GM21576 (cell line): ENCODE results near the gene PLCL2.
"Not testable (repeated sequence)": the region's sequence is repeated elsewhere in the genome, so short reads cannot be mapped to it uniquely, and the experiment has no call there.

ENCODE experiments used
- ATAC-seq: cut with Tn5 transposase; IDR thresholded peaks from one replicate; pipeline ENCODE4 v1.9.1; 2021; ENCODE audit warnings: mild to moderate bottlenecking, moderate library complexity; ENCODE audit not compliant: unreplicated experiment

Gene PLCL2

DNA sequence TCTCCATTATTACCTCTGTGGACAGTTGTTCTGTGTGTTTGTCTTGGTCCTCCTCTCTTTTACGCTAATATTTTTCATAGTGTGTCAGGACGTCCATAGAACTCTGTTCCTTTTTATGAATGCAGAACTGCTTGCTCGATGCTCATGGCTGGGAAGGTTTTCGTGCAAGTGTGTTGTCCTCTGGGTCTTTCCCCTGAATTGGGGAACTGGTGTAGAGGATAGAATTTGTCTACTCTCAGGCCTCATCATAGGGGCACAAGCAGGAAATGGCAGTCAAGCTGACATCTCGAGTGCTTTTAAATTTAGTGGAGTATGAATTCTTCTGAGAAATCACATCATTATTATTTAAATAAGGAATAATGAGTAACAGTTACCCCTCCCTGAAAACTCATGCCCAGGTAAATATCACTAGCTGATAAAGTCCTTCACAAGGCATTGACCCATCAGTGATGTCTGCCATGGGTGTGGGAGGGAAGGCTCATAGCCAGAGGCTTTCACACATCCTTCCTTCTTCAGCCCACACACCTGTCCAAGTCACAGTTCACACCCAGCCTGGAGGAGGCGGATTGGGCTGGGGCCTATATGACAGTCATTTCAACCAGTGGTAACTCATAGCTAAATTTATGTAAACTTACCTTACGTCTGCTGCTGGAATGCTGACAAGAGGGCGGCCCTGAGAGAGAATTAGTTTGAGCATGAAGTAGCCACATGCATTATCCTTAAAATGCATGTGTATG lies 226.1 kb downstream of the PLCL2 start:
- ATAC-seq = no peak

DNA sequence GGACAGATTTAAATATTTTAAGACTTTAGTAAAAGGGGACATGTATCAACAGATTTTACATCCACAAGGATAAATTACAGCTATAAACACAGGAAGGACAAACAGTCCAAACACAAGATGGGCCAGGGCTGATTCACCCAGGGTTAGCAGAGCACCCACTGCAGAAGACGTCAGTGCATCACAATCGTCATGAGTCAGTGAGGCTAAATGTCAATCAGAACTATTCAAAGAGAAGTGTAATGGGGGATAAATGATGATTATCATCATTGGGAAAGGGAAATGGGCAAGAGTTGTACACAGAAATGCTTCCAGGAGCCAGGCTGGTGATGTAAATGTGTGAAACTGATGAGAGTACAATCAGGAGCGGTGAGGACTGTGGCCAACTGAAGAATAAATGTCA lies 226.8 kb downstream of the PLCL2 start:
- ATAC-seq = no peak

DNA sequence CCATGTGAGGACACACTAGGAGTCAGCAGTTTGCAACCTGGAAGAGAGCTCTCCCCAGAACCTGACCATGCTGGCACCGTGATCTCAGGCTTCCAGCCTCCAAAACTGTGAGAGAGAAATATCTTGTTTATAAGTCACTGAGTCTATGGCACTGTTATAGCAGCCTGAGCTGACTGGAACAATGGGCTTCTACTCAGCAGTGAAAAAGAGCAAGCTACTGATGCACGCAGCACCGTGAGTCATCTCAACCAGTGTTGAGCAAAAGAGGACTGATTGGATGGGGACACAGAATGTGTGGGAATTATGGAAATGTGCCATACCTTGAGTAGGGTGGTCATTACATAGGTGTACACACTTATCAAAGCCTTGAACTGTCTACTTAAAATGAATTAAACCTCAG lies 230.4 kb downstream of the PLCL2 start:
- no peak for ATAC-seq

DNA sequence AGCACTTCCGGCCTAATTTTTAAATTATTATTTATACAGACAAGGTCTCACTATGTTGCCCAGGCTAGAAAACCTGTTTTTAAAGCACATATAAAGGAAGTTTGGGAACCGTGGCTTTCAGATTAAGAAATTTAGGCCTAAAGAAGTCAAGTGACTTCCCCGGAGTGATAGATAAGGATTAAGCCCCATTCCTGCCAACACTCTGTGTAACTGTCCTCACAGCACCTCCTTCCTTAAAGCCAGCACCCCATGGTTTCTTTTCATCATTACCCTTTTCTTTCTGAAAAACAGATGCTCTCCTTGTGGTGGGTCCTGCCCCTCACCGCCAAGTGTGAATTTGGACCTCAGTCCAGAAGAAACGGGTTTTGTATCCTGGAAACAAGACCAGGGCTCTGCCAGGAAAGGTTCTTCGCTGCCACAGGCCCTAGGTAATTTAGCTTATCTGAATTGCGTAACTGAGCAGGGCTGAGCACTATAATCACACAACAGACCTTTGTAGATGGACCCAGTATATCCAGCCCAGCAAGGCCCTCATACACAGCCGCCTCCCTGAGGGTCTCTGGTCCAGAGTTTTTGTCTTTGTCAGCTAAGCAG lies 231.3 kb downstream of the PLCL2 start:
- ATAC-seq = no peak

DNA sequence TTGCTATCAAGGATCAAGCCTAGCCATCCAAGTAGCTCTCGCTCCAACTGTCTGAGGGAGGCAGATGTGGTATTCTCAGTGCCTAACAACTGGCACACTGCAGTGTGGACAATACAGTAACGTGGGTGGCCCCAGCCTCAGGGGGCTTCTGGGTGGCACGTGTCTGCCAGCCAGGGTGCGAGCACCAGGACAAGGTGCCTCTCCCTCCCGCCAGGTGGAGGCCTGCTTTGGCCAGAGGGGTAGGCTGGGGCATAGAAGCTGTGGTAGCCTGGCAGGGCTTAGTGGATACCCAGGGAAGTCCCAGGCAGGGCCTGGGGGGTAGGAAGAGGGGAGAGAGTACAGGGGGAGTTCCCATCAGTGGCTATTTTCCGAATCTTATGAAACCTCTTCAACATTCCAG lies 234.0 kb downstream of the PLCL2 start:
- ATAC-seq = no peak

DNA sequence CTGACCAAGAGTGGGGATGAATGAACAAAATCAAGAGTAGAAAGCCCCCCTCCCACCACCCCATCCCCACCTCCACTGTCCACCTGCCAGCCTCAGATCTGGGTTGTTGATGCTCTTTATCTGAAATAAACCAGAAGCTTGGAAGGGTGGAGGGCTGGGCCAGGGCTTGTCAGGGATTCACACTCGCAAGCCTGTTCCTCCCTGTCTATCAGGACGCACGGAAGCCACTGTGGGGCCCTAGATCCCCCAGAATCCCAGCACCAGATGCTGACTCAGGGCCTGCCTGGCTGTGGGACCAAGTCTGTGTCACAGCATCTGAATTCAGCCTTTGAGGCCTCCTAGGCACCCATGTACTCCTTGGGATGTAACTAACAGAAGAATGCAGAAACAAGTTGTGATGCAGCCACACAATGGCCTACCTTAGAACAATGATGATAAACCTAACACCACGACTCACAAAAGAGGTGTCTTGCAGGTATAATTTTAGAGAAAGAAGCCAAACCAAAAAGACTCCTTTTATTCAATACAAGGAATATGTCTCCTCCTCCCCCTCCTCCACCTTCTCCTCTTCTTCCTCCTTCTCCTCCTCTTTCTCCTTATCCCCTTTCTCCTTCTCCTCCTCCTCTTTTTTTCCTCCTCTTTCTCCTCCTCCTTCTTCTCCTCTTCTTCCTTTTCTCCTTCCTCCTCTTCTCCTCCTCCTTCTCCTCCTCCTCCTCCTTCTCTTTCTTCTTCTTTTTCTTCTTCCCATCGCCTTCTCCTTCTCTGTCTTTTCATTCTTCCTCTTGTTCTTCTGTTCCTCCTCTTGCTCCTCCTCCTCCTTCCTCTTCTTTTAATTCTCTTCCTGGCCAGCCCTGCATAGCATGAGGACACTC lies 234.7 kb downstream of the PLCL2 start:
- no peak for ATAC-seq

DNA sequence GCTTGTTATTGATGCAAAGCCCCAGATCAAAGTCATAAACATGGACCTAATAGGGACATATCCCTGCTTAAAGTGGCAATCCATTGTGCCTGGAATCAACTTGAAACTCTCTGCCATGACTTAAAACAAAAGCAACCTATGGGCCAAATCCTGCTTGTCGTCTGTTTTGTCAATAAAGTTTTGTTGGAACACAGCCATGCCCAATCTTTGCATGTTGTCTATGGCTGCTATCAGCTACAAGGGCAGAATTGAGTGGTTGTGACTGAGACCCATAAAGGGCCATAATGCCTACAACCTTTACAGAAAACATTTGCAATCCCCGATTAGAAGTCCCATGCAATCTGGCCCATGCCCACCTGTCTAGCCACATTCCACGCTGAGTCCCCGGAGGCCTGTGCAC lies 235.4 kb downstream of the PLCL2 start:
- ATAC-seq = no peak

DNA sequence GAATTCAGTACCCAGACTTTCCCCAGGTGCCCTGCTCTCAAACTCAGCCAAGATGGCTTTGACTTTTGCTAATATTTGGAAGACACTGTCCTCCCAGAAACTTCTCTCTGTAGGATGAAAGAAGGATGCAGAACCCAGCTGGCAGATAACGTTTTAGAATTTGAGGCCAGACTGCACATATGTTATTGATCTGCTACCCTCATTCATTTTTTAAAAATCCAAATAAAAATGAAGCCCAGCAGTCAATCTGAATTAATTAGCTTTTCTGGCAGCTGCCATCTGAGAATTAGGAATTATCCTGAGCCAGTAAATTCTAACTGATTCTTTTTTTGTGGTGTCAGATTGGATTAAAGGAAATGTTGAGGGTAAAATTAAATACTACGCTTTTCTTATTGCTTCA lies 236.6 kb downstream of the PLCL2 start:
- ATAC-seq = no peak

DNA sequence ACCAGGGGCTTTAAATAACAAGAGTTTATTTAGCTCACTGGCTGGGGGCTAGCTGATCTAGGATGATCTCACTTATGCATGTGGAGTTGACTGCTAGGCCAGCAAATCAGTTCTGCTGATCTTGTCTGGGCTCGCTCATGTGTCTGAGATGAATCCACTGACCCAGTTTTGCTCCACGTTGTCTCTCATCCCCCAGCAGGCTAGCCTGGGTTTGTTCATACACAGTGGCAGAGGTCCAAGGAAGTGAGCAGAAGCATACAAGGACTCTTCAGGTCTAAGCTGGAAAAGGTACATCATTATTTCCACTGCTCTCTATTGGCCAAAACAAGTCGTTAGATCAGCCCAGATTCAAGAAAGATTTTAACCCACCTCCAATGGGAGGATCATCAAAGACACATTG lies 238.0 kb downstream of the PLCL2 start:
- no peak for ATAC-seq

DNA sequence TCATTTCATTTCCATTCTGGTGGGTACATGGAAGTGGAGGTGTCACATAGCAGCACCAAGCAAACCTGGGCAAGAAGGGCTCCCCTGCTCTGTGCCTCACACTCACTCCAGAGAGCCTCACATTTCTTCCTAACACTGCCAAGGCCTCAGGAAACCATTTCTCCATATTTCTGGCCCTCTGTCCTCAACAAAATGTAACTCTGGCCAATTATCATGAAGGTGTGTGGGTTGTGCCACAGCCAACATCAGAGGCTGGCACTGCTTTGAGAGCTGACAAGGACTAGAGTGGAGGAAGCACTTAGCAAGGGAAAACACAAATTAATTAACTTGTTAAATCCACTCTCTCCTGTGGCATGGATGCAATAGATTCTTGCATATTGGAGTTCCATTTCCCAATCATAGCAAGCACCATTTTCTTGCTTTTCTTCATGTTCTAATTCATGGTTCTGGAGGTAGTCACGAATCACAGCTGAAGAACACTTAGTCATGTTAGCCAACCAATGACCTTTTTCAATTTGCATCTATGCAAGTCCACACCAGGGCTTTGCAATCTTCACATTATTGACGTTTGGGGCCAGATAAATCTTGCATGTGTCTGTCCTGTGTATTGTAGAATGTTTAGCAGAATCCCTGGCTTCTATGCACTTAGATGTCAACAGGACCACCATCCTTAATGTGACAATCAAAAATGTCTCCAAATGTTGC lies 241.1 kb downstream of the PLCL2 start:
- ATAC-seq = no peak

DNA sequence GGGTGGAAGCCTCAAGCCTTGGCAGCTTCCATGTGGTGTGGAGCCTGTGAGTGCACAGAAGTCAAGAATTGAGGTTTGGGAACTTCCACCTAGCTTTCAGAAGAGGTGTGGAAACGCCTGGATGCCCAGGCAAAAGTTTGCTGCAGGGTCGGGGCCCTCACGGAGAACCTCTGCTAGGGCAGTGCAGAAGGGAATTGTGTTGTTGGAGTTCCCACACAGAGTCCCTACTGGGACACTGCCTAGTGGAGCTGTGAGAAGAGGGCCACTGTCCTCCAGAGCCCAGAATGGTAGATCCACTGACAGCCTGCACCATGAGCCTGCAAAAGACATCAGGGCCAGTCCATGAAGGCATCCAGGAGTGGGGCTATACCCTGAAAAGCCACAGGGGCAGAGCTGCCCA lies 243.9 kb downstream of the PLCL2 start:
- not testable (repeated sequence) for ATAC-seq

DNA sequence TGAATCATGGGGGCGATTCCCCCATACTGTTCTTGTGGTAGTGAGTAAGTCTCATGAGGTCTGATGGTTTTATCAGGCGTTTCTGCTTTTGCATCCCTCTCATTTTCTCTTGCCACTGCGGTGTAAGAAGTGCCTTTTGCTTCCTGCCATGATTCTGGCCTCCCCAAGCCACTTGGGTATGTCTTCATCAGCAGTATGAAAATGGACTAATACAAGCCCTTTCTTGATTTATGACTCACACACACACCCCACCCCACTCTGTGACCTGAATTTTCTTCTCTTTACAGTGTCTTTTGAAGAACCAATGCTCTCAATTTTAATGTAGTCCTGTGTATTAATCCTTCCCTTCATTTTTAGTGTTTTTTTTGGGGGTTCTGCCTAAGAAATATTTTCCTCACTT lies 244.8 kb downstream of the PLCL2 start:
- no peak for ATAC-seq

DNA sequence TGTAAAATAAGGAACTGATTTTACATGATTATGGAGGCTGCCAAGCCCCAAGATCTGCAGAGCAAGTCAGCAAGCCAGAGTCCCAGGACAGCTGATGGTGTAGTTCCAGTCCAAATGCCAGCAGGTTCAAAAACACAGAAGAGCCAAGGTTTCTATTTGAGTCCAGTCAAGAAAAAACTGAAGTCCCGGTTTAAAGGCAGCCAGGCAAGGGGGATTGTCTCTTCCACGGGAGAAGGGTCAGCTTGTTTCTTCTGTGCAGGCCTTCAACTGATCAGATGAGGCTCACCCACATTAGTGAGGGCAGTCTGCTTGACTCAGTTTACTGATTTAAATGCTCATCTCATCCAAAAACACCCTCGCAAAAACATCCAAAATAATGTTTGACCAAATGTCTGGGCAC lies 246.2 kb downstream of the PLCL2 start:
- no peak for ATAC-seq

DNA sequence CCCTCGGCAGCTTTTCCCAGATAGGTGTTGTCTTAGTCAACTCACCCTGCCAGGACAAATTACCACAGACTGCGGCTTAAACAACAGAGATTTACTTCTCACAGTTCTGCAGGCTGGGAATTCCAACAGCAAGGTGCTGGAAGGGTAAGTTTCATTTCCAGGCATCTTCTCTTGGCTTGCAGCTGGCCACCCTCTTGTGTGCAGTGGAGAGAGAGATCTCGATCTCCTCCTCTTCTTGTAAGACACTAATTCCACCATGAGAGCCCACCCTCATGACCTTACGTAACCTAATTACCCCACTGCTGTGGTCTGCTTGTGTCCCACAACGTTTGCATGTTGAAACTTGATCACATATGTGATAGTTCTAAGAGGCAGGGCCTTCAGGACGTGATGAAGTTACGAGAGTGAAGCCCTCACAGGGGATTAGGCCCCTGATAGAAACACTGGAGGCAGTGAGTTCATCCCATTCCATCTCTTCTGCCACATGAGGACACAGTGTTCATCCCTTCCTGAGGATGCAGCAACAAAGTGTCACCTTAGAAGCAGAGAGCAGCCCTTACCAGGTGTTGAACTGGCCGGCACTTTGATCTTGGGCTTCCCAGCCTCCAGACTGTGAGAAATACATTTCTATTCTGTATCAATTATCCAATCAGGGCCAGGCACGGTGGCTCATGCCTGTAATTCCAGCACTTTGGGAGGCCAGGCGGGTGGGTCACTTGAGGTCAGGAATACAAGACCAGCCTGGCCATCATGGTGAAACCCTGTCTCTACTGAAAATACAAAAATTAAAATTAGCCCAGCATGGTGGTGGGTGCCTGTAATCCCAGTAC lies 247.7 kb downstream of the PLCL2 start:
- no peak for ATAC-seq

DNA sequence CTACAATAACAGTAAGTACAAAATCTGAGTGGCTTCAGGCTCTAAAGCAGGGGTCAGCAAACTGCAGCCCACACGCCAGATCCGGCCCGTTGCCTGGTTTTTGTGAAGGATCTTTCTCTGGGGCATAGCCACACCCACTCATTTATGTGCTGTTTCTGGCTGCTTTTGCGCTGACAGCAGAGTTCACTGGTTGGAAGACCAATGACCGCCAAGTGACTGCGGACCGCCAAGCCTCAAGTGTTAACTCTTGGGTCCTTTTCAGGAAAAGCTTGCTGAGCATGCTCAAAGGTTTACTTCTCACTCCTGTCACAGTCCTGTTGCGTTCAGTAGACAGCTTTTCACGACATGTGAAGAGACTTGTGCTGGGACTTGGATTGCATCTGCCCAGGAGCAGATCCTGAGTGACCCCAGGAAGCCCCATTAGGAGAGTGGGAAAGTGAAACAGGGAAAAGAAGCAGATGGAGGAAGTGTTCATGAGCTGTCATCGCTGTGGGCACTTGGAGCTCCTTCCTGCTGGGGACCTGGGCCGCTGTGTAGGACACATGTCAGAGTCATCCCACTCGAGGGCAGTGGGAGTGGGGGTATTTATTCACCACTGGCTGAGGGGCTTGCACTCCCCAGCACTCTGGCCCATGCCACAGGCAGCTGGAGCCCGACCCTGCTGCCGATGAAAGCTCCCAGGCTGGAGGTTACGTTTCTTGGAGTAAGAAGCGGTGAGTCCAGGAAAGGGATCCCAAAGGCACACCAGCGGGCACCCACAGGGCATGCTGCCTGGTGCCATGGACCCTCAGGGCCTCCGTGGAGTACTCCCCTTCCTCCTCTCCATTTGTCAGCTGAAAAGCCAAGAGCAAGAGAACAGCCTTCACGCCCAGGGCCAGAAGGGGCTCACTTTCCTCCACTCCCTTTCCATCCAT lies 249.1 kb downstream of the PLCL2 start:
- ATAC-seq = no peak

DNA sequence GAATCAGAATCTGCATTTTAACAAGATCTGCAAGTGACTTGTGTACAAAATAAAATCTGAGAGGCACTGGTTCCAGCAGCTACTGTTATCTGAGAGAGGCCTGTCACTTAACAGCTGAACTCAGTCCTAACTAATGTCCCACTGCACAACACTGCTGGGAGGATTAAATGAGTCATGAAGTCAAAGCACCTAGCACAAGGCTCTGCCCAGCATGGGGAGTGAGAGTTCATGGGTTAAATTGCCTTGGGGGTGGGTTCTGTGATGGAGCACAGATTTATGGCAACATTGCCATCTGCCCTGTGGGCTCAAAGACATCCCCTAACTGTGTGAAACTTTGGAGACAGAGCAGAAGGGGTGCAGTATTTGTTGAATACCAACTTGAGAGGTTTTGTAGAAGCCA lies 250.9 kb downstream of the PLCL2 start:
- ATAC-seq = no peak

DNA sequence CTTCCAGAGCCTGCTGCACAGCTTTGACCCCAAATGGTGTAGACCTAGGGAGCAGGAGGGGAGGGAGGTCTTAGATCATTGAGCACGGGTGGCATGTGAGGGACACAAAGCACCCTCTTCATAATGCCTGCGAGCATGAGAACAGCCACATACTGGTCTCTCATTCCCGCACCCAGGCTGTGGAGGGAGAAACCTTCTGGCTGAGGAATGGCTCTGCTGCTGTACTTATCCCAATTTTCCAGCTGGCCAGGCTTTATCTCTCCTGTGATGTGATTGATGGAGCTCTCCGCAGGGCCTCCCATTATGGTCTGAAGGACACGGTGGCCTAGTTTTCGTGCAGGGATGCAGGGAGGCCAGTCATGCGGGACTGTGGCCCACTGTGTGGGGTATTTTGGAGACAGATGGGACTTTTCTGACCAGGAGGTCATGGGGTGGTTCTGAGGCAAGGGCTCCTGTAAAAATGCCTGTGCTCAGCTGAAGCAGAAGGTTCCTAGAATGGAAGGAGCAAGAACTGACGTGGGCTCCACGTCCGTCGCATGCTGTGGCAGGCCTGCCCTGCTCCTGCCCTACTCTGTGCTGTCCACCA lies 251.5 kb downstream of the PLCL2 start:
- ATAC-seq = no peak

DNA sequence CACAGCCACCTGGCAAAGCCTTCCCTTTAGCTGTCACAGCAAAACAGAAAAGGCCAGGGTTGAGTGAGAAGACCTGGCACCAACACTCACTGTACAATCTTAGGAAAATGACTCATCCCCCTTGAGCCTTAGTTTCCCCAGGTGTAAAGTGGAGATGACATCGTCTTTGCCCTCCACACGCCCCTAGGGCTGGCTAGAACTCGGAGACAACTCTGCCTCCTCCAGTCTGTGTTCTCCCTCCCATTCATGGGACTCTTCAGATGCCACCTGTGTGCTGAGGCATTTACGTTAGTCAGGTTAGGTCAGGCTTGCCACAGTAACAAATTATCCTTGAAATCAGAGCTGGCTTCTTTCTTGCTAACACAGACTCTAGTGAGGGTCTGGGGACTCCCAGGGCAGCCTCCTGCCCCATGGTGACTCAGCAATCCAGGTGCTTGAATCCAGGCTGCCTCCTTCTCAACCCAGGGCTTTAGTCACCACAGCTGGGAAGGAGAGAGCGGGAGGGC lies 252.6 kb downstream of the PLCL2 start:
- ATAC-seq = no peak
